ENCODE data around the gene ASL. TPM values are rescaled to one million over a fixed set of nuclear protein-coding genes. Genes with fewer than 3 reads are reported as not detected.

The ASL gene
- total RNA-seq, 2 experiments from 2014 or later = 15.5 to 19.4 TPM

DNA sequence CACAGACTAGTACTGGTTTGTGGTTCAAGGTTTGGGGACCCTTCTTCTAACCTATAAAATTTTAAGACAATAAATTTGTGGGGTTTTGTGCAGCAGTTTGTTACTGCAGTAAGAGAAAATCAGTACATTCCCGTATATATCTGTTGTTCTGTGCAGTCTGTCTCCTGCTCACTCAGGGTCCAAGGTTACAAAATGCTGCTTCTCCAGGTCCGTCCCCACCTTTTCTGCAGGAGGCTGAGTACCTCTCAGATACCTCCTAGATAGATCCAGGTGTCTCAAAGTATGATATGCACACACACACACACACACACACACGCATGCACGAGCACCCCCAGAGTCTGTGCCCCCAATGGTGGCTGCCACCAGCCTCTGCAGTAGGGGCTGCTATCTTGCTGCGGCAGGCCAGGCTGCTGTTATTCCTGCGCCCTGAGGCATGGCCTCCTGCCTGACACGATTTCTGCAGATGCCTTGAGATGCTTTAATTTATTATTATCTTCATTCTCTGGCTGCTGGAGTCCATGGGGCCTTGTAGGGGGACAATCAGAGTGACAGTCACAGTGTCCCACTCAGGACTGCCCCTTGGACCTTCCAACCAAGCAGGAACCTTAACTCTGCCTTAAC lies 25.2 kb upstream of the ASL start:
- H3K36me3 Mint-ChIP-seq (ENCODE audit: low read depth) = no peaks in the 10 kb centered on the region
- peaks cover 2% of the 10 kb centered on the region for H3K4me1 Mint-ChIP-seq (ENCODE audit: low read depth)
- intact Hi-C loops (cut with micrococcal nuclease) = no loop called here
- ChIA-PET CTCF (no interaction called here), POLR2A (no interaction called here)
- ATAC-seq (no peak), DNase-seq (no peak)
- peaks cover under 1% of the 10 kb centered on the region for H3K27me3 Mint-ChIP-seq
- no peak overlapping the region for H3K27ac Mint-ChIP-seq
- no peaks in the 10 kb centered on the region for H3K9me3 Mint-ChIP-seq
- H3K4me3 Mint-ChIP-seq = no peak overlapping the region
- TF ChIP-seq, protein P1, sequence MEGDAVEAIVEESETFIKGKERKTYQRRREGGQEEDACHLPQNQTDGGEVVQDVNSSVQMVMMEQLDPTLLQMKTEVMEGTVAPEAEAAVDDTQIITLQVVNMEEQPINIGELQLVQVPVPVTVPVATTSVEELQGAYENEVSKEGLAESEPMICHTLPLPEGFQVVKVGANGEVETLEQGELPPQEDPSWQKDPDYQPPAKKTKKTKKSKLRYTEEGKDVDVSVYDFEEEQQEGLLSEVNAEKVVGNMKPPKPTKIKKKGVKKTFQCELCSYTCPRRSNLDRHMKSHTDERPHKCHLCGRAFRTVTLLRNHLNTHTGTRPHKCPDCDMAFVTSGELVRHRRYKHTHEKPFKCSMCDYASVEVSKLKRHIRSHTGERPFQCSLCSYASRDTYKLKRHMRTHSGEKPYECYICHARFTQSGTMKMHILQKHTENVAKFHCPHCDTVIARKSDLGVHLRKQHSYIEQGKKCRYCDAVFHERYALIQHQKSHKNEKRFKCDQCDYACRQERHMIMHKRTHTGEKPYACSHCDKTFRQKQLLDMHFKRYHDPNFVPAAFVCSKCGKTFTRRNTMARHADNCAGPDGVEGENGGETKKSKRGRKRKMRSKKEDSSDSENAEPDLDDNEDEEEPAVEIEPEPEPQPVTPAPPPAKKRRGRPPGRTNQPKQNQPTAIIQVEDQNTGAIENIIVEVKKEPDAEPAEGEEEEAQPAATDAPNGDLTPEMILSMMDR (IDR thresholded peaks at IDR 0.05) = no peak

DNA sequence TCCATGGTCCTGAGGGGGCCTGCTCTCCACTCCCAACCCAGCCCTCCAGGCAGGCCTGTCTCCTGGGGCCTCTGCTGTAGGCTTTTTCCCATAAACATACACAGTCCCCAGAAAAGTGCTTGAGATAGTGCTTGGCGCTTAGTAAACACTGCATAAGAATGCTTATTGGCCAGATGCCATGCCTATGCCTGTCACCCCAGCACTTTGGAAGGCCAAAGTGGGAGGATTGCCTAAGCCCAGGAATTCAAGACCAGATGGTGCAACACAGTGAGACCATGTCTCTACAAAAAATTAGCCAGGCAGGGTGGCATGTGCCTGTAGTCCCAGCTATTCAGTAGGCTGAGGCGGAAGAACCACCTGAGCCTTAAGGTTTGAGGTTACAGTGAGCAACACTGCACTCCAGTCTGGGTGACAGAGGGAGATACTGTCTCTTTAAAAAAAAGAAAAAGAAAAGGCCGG lies 24.6 kb upstream of the ASL start:
- Mint-ChIP-seq H3K4me3 (no peak overlapping the region), H3K9me3 (no peaks in the 10 kb centered on the region), H3K27ac (no peak overlapping the region), H3K36me3 (ENCODE audit: low read depth) (no peaks in the 10 kb centered on the region), H3K4me1 (ENCODE audit: low read depth) (peaks cover 2% of the 10 kb centered on the region), H3K27me3 (no peaks in the 10 kb centered on the region)
- intact Hi-C loops (cut with micrococcal nuclease) = no loop called here
- TF ChIP-seq, protein P1 (IDR thresholded peaks at IDR 0.05) = no peak
- no peak for ATAC-seq
- DNase-seq = no peak
- ChIA-PET CTCF (no interaction called here), POLR2A (no interaction called here)

DNA sequence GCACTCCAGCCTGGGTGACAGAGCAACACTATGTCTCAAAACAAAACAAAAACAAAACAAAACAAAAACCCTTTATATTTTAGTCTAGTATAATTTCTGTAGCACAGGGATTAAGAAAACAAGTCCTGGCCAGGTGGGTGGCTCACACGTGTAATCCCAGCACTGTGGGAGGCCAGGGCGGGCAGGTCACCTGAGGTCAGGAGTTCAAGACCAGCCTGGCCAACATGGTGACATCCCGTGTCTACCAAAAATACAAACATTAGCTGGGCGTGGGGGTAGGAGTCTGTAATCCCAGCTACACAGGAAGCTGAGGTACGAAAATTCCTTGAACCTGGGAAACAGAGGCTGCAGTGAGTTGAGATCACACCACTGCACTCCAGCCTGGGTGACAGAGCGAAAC lies 23.2 kb upstream of the ASL start:
- Mint-ChIP-seq H3K36me3 (ENCODE audit: low read depth) (no peaks in the 10 kb centered on the region), H3K27me3 (no peaks in the 10 kb centered on the region), H3K4me1 (ENCODE audit: low read depth) (peaks cover 2% of the 10 kb centered on the region), H3K27ac (no peak overlapping the region), H3K4me3 (no peak overlapping the region), H3K9me3 (no peaks in the 10 kb centered on the region)
- DNase-seq (no peak), ATAC-seq (no peak)
- ChIA-PET POLR2A (no interaction called here), CTCF (no interaction called here)
- intact Hi-C loops (cut with micrococcal nuclease) = no loop called here
- TF ChIP-seq, protein P1 (IDR thresholded peaks at IDR 0.05) = no peak

DNA sequence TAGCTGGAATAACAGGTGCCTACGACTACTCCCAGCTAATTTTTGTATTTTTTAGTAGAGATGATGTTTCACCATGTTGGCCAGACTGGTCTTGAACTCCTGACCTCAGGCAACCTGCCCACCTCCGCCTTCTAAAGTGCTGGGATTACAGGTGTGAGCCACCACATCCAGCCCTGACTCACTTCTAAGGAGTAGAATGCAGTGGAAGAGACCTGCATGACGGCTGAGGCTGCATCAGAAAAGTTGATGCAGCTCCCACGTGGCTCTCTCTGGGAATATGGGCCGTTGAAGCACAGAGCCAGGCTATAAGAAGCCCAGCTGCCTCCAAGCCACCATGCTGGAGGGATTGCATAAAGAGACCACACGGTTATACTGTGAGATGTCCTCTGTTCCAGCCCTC lies 21.6 kb upstream of the ASL start:
- H3K27me3 Mint-ChIP-seq = no peaks in the 10 kb centered on the region
- peaks cover 2% of the 10 kb centered on the region for H3K4me1 Mint-ChIP-seq (ENCODE audit: low read depth)
- DNase-seq (no peak), ATAC-seq (no peak)
- ChIA-PET POLR2A (interaction anchor here (0.6 to 0.8 kb wide), 2 partner anchors 39 to 600 kb away, joined by 3 to 4 read pairs; no protein-coding TSS in a partner anchor), CTCF (interaction anchor here (1.0 kb wide), 1 partner anchor 21 kb away, joined by 3 read pairs; the partner anchor contains the start of gene ASL)
- TF ChIP-seq, protein P1 (IDR thresholded peaks at IDR 0.05) = no peak
- no peaks in the 10 kb centered on the region for H3K9me3 Mint-ChIP-seq
- H3K27ac Mint-ChIP-seq = no peak overlapping the region
- no peak overlapping the region for H3K4me3 Mint-ChIP-seq
- H3K36me3 Mint-ChIP-seq (ENCODE audit: low read depth) = no peaks in the 10 kb centered on the region
- intact Hi-C loops (cut with micrococcal nuclease) = no loop called here

DNA sequence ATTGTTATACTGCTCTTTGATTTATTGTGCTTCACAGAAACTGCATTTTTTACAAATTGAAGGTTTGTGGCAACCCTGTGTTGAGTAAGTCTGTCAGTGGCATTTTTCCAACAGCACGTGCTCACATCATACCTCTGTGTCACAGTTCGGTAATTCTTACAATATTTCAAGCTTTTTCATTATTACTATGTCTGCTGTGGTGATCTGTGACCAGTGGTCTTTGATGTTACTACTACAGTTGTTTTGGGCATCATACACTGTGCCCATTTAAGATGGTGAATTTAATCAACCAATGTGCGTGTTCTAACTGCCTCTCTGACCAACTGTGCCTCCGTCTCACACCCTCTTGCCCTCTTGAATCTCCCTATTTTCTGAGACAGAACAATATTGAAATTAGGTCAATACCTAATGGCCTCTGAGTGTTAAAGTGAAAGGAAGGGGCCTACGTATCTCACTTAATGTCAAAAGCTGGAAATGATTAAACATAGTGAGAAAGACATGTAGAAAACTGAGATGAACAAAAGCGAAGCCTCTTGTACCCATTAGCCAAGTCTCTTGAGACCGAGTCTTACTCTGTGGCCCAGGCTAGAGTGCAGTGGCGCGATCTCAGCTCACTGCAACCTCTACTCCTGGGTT lies 20.2 kb upstream of the ASL start:
- H3K27ac Mint-ChIP-seq = no peak overlapping the region
- peak; percentile 27 for ATAC-seq

More for the DNA sequence above, 20.2 kb upstream of the ASL start:
- no peaks in the 10 kb centered on the region for H3K9me3 Mint-ChIP-seq
- H3K4me3 Mint-ChIP-seq = no peak overlapping the region
- TF ChIP-seq, protein P1 (IDR thresholded peaks at IDR 0.05) = no peak
- no peaks in the 10 kb centered on the region for H3K36me3 Mint-ChIP-seq (ENCODE audit: low read depth)
- DNase-seq = no peak
- H3K27me3 Mint-ChIP-seq = no peaks in the 10 kb centered on the region
- peaks cover 2% of the 10 kb centered on the region for H3K4me1 Mint-ChIP-seq (ENCODE audit: low read depth)
- ChIA-PET POLR2A (no interaction called here), CTCF (no interaction called here)
- intact Hi-C loops (cut with micrococcal nuclease) = no loop called here
